Measurements from ENCODE around the gene OSGIN1.

Gene OSGIN1

GRCh38 chr16:83952940-83953795 is at the start of gene OSGIN1:
TSS of gene OSGIN1 (plus strand) at chr16:83953240. CDS start at chr16:83957672, 4,432 bp downstream.
- peak; percentile 95 for DNase-seq (ENCODE audit: low read depth)

- no peak for DNase-seq (ENCODE audit: low read depth)
These were observed 49.3 kb upstream of the OSGIN1 start for GRCh38 chr16:83903751-83904150.

DNA sequence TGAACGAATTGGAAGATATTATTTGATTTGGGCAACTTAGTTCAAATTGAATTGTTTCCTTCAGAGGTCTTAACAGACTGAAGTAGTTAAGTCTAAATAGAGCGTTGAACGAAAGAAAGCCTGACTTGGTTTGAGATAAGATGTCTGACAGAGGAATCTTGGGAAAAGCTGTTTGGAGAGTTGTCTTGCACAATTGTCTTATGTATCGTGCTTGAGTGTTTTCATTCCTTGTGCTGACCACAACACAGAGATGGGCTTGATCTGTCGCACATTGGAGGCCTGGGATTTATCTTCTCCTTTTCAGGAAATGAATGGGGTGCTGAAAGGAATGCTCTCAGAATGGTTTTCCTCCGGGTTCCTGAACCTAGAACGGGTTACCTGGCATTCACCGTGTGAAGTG is 46.4 kb upstream of the OSGIN1 start:
- peak; percentile 22 for DNase-seq (ENCODE audit: low read depth)

DNA sequence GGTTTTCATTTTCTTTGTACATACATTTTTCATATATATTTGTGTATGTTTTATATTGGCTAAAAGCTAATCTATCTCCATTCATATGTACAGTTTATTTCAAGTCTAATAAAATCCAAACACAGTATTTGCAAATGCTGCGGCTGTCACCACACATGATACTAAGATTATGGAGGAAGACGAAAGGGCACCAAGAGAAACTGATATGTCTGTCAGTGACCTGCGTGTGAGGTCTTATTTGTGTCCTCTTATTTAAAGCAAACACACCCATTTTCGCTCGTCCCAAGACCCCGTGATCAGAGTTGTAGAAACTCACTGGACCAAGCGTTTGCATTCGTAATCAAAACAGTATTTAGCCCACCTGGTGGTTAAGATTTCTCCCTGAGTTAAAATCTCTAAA is 45.9 kb upstream of the OSGIN1 start:
- no peak for DNase-seq (ENCODE audit: low read depth)

- DNase-seq (ENCODE audit: low read depth): no peak
These were observed 45.3 kb upstream of the OSGIN1 start for GRCh38 chr16:83907631-83908250.

GRCh38 chr16:83908798-83909197 is 44.2 kb upstream of the OSGIN1 start:
- DNase-seq (ENCODE audit: low read depth): no peak

GRCh38 chr16:83911290-83911689 is 41.8 kb upstream of the OSGIN1 start:
- DNase-seq (ENCODE audit: low read depth): no peak

DNA sequence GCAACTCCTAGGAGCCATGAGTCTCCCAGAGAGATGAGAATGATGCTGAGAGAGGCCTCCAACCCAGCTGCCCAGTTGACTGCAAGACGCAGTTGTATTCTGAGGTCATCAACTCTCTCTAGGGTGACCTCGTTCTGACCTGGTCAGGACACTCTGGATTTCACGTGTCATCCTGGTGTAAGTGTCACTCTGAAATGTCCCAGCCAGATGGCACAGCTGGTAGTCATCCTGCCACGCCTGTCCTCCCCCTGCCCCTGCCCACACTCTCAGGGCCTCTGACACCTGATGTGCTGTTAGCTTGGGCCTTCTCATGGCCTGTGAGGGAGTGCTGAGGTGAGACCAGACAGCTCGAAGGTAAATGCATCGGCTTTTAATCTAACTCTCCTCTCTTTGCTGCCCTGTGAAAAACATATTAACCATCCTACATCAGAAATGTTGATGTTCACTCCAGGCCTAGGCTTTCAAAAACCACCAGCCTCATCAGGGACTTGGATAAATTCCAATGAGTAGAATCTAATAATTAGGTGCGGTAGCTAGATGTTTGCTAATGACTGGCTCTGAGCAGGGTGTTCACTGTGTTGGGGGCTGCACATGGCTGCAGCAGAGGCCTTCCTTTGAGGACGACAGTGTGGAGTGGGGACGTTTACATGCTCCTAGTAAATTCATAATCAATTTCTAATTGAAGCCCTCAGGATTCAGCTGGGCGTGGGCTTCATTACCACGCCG is 40.4 kb upstream of the OSGIN1 start:
- no peak for DNase-seq (ENCODE audit: low read depth)

GRCh38 chr16:83913245-83913633 is 39.8 kb upstream of the OSGIN1 start:
- DNase-seq (ENCODE audit: low read depth): no peak

- DNase-seq (ENCODE audit: low read depth): no peak
These were observed 38.8 kb upstream of the OSGIN1 start for GRCh38 chr16:83914091-83914710.

- DNase-seq (ENCODE audit: low read depth): no peak
These were observed 38.0 kb upstream of the OSGIN1 start for GRCh38 chr16:83915081-83915480.

GRCh38 chr16:83915491-83915890 is 37.5 kb upstream of the OSGIN1 start:
- no peak for DNase-seq (ENCODE audit: low read depth)

DNA sequence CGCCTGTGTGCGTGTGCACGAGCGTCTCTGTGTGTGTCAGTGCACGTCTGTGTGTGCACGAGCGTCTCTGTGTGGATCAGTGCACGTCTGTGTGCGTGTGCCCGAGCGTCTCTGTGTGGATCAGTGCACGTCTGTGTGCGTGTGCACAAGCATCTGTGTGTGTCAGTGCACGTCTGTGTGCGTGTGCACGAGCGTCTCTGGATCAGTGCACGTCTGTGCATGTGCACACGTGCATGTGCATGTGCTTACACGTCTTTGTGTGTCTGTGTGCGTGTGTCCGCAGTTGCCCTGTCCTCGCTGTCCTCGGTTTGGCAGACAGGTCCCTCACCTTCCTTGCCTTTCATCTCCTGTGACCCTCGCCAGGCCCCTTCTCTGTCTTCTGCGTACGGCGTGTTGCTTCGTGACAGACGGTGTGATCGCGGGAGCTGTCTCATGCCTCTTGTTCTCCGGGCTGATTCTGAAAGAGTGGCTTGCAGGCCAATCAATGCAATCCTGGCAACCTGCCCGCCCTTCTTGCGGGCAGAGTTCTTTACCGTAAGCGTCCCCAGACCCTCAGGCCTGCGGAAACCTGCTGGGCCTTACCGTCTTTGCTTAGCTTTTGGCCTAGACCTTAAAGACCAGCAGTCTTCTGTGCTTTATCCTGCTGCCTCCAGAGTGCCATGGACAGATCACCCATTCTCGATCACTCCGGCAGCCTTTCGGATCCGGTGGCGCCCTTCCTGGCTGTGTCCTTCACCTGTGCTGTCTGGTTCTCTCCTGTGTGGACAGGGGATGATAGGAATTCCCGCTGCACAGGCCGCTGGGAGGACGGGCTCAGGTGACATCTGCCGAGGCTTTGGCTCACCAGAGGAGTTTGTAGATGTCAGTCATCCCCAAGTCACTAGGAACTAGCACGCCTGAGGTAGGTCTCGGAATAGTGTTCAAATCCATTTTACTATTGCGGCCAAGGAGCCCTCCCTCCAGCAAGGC is 35.6 kb upstream of the OSGIN1 start:
- DNase-seq (ENCODE audit: low read depth): no peak

DNA sequence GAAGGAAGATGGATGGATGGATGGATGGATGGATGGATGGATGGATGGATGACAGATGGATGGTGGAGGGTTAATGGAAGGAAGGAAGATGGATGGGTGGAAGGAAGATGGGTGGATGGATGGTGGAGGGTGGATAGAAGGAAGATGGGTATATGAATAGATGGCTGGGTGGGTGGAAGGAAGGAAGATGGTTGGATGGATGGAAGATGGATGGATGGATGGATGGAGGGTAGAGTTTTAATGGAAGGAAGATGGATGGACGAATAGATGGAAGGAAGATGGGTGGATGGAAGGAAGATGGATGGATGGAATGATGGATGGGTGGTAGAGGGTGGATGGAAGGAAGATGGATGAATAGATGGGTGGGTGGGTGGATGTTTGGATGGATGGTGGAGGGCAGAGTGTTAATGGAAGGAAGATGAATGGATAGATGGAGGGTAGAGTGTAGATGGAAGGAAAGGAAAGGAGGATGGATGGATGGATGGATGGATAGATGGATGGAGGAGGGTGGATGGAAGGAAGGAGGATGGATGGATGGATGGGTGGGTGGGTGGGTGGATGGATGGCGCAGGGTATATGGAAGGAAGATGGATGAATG is 32.0 kb upstream of the OSGIN1 start:
- DNase-seq (ENCODE audit: low read depth): no peak

DNA sequence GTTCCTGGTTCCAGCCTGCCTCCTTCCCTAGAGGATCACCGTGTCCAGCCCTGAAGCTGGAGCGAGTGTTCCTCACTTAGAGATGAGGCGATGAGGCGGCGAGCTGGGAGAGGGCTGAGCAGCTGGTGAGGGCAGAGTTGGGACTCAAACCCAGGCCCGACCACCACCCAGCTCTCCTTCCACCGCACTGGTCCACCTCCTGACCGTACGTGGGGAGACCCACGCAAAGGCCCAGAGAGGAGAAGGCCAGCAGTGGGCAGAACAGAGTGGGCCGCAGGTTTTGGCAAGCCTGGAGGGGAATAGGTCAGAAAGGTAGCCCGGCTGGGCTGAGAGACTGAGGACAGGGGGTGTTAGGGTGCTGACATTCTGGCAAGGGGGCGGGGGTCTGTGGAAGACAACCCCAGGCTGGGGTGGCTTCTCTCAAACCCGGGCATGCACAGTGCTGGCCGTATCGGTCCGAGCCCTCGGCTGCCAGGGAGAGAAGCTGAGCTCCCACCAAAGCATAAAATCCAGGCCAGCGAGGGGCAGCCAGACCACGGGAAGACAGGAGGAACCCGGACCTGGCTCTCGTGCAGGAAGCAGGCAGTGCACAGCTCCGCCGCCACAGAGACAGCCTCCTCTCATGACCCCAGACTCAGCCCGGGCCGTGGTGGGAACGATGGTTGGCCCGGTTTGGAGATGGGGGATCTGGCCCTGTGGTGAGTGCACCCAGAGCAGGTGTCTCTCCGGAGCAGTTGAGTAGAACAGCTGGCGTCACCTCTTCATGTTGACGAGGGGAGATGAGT is 29.3 kb upstream of the OSGIN1 start:
- DNase-seq (ENCODE audit: low read depth): no peak

- no peak for DNase-seq (ENCODE audit: low read depth)
These were observed 28.4 kb upstream of the OSGIN1 start for GRCh38 chr16:83924686-83925085.

DNA sequence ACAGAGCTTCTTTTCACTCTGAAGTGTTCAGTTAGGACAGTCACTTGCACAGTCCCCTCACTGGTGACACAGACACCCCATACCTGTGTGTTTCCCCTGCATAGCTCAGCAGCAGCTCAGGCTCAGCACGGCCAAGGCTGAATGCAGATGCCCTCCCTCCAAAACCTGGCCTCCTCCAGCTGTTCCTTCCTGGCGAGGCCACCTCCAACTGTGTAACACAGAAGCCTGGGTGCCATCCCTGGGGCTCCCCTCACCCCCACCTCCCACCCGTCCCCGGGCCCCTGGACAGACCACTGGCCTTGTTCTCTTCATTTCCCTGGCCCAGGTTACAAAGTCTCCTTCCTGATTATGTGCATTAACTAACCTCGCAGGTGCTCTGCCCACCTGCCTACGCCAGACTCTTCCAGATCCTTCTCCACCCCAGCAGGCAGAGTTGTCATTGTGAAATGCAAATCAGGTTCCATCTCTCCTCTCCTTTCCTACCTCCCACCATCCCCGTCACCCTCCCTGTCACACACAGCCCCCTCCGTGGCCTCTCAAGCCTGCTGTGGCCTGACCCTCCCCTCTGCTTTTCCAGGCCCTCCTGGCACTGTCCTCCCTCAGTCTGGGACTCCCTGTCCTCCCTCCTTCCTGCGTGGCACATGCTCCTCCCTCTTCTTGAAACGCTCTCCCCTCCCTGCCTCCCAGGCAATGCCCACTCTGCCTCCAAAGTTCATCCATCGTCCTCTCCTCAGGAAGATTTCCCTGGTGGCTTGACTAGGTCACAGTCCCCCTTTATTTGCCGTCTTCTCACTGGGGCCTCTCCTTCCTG is 27.7 kb upstream of the OSGIN1 start:
- no peak for DNase-seq (ENCODE audit: low read depth)

DNA sequence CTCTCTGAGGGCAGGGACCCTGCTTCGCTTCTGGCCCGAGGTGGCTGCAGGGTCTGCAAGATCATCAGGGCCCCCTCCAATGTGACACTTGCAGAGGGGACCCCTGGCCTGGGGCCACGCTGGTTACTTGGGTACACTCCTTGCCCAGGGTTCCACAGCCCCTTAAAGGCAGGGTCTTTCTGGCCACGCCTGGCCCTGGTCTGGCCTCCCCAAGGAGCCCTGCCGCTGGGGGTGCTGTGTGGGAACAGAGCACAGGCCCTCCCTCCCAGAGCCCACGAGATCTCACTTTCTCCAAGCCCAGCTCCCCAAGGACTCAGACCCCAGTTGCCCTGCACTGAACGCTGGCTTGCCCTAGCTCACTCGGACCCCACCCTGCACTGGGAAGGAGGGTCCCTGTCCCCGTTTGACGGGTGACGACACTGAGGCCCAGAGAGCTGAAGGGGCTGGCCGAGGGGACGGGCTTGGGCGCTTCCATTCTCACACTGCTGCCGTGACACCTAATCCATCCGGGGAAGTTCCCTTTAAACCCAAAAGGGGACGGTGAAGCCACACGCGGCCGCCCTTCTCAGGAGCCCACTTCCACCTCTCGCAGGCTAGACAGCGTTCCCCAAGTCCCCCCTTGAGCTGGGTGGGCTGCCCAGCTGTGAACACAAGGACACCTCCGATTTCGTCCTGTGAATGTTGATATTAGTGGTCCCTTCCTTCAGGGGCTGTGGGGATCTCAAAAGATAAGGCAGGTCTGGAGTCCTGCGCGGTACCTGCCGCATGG is 26.9 kb upstream of the OSGIN1 start:
- no peak for DNase-seq (ENCODE audit: low read depth)
